HG03575 (cell line): ENCODE results near the gene SRGAP2.
"Not testable (repeated sequence)": the region's sequence is repeated elsewhere in the genome, so short reads cannot be mapped to it uniquely, and the experiment has no call there.

Source experiments
- ATAC-seq: cut with Tn5 transposase; IDR thresholded peaks from one replicate; pipeline ENCODE4 v1.9.1; 2021; ENCODE audit not compliant: unreplicated experiment, insufficient number of reproducible peaks, low FRiP score; ENCODE audit errors: extremely low read depth

The SRGAP2 gene

DNA sequence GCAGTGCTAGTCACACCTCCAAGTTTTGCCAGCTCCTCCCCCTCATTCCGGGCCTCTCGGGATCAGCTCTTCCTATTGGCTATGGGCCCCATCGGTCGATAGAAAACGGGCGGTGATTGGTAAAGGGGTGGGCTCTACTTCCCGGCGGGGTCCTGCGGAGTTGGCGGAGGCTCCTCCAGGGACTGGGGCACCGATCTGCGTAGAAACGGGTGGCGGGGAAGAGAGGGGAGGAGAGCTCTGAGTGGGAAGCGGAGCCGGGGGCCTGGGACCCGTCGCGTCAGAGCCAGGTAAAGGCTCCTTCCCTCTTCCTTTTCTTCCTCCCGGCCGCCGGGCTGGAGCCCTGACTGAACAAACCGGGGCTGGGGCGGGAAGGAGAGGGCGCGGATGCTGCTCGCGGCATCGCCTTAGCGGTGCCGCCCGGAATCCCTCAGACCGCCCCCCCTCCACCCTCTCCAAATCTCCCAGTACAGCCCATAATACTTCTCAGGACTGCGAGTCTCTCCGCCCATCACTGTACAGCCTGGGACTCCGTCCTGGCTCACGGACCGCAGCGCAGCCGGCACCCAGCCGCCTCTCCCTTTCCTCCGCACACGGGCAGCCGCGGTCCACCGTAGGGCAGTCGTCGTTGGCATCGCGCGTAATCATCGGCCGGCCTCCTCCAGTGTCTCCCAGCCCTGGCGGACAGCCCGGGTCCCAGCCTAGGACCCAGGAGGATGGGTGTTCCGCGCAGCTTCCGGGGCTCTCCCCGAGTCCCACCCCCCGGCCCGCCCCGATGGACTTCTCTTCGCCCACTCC is at the start of gene SRGAP2:
TSS of gene SRGAP2 (plus strand) at position 178 of the 795 bp plus-strand sequence. CDS start 2,430 bp downstream, outside the sequence.
- ATAC-seq, result not testable (repeated sequence)

GRCh38 chr1:206167350-206168029 is 35.9 kb upstream of the SRGAP2 start:
- not testable (repeated sequence) for ATAC-seq

DNA sequence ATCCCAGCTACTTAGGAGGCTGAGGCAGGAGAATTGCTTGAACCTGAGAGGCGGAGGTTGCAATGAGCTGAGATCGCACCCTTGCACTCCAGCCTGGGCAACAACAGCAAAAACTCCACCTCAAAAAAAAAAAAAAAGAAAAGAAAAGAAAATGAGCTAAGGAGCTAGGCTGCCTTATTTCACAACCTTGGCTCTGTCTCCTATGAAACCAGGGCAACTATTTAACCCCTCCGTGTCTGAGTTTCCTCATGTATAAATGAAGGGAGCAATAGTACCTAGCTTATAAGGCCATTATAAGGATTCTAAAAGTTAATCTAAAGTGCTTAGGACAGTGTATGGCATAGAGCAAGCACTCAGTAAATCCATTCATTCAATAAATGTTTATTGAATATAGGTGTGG is 33.5 kb upstream of the SRGAP2 start:
- not testable (repeated sequence) for ATAC-seq

DNA sequence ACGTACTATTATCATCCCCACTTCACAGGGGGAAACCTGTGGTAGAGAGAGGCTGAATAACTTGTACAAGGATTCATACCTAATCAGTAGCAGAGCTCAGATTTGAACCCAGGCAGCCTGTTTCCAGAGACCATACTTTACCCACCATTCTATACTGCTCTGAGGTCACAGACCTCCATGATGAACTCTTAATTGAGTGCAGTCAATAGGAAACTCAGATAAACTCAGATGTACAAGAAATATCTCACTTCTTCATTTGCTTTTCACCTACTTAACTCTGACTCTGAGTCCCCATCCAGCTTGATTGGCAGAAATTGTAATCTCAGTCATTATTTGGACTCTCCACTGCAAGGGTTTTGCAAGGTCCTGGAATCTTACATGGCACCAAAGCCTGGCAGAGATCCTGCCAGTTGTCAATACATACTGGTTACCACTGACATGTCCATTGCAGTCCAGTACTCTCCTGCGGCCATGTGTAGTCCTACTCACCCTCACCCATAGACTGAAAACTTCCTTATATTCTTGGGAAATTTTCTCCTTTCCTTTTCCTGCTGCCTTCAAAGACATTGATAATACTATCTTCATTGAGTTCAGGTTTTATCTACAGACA is 30.1 kb upstream of the SRGAP2 start:
- ATAC-seq, result not testable (repeated sequence)

DNA sequence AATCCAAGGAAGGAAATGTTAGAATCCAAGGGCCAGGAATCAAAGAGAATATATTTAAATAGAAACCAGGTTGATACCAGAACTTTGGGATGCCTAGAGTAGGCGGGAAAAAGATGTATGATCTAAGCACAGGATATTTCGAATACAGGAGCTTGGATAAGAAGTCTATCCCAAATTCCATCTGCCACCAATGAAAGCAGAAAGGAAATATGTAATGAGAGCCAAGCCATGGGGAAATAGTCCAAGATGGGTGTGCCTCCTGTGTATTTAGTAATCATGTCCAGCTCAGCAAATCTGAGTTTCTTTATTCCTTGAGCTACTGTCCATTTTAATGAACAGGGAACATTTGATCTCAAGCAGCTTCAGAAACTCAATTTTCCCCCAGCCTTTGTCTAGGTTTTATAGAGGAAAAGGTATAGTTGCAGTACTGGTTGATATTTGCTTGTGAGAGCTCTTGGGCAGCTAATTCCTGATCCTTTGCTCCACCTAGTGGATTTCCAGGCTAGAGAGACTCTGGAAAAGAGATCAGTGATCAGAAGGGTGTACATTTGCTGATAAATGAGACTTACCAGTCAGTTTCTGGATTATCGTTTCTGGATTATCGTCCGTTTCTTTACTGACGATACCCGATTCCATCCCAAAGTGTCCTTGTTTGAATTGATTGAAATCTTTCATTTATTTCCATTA is 29.0 kb upstream of the SRGAP2 start:
- not testable (repeated sequence) for ATAC-seq

DNA sequence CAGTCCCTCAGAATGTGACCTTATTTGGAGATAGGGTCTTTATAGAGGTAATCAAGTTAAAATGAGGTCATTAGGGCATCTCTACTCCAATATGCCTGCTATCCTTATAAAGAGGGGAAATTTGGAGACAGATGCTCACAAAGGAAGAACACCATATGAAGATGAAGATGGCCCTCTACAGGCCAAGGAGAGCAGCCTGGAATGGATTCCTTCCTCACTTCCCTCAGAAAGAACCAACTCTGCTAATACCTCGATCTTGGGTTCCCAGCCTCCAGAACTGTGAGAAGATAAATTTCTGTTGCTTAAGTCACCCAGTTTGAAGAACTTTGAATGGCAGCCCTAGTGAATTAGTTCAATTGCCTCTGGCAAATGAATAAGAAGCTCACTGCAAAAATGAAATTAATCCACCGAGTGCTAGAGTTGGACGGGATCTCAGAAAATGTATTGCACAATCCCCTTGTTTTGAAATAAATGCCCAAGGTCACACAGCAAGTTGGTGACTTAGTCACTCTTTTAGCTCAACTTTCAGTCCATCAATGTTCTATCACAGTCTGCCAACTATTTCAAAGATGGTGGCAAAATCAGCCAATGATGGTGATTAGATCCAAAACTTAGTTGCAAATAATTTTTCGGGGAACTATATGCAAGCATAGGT is 27.8 kb upstream of the SRGAP2 start:
- ATAC-seq, result not testable (repeated sequence)

- ATAC-seq, result not testable (repeated sequence)
These were observed 27.2 kb upstream of the SRGAP2 start for GRCh38 chr1:206176114-206176502.

- ATAC-seq, result not testable (repeated sequence)
These were observed 25.0 kb upstream of the SRGAP2 start for GRCh38 chr1:206178061-206178989.

DNA sequence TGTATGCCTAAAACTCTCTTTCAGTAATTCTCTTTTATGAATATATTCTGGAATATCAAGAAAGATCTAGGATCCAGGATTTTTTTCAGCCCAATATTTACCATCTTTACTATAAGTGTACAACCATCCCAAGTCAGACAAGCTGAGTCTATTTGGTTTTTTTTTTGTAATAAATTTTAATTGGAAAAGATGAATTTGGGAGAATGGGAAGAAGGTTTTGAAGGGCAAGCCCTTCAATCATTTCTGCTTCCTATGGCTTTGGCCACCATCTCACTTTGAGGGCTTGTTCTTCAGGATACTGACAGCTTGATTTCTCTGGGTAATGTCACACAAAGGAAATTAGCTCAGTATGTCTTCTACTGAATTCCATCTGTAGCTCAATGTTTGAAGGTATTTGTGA is 23.7 kb upstream of the SRGAP2 start:
- ATAC-seq, result not testable (repeated sequence)

- ATAC-seq, result not testable (repeated sequence)
These were observed 20.7 kb upstream of the SRGAP2 start for GRCh38 chr1:206182368-206183317.

GRCh38 chr1:206183788-206184187 is 19.6 kb upstream of the SRGAP2 start:
- not testable (repeated sequence) for ATAC-seq

GRCh38 chr1:206185778-206186177 is 17.6 kb upstream of the SRGAP2 start:
- not testable (repeated sequence) for ATAC-seq

- ATAC-seq, result not testable (repeated sequence)
These were observed 16.5 kb upstream of the SRGAP2 start for GRCh38 chr1:206186826-206187225.

DNA sequence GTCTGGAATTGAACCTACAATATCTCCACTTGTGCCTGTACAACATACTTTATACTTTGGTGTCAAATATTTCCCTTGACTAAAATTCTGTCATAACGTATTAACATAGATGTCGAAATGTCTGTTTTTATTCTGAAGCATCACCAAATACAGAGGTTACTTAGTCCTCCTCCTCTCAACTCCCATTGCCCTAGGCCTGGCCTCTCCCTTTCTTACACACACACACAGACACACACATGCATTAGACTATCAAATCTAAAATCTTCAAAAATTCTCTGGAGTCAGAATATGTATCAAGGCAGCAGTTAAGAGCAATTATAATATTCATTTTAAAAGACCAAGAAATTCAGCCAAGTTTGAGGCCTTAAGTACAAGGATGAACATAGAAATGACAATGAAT is 8.2 kb upstream of the SRGAP2 start:
- ATAC-seq, result not testable (repeated sequence)

GRCh38 chr1:206196748-206197424 is 6.5 kb upstream of the SRGAP2 start:
- not testable (repeated sequence) for ATAC-seq

DNA sequence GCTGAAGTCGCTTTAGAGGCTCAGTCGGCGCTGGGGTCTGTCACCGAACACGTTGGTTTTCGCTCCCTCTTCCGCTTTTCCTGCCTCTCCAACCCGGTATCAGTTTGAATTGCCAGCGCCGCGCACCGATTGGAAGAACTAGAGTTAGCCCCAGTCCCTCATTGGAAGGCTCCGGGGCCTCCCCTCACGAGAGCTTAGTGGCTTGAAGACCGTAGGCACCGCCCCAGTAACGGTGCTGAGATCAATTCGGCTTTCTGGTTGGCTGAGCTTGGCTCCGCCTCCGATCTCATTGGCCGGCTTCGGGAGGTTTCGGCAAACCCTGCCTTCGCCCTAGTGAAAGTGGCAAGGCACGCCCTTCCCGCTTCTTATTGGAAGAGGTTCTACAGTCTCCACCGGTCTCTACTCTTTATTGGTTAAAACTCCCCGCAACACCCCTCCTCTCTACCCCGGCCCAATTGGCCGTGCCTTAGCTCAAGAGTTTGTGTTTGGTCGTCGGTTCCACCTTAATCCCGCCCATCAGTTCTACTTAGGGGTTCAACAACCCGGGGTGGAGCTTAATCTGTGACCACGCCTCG is 465 bp upstream of the SRGAP2 start, which contains the start of gene FAM72A:
TSS of gene FAM72A (minus strand) at position 51 of the 575 bp plus-strand sequence. CDS start 814 bp downstream, outside the sequence.
- ATAC-seq, result peak; percentile 93
